ENCODE data around the gene KCNG4. TPM values are rescaled to one million over a fixed set of nuclear protein-coding genes. Genes with fewer than 3 reads are reported as not detected.

KCNG4 gene
- total RNA-seq, 2 donors from 2014 or later = not detected

DNA sequence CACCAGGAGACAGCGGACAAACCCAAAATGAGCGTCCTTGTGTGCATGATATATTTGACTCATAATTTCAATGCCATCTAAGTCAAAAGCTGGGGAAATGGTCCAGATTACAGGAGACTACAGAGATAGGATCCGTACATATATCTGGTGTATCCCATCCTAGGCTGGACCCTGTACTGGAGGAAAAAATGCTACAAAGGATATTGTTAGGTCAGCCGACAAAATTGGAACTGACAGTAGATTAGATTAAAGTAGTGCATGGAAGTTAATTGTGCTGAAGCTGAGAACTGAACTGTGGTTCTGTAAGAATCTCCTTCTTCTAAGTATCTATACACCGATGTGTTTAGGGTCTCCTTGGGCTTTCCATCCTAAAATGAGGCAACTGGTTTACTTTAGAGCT lies 24.3 kb downstream of the KCNG4 start:
- Histone ChIP-seq H3K36me3 (no peaks in the 10 kb centered on the region), H3K27ac (no peak overlapping the region), H3K4me3 (no peak overlapping the region), H3K4me1 (peaks cover 0 to 9% of the 10 kb centered on the region in 2 donors), H3K9me3 (no peaks in the 10 kb centered on the region), H3K27me3 (no peaks in the 10 kb centered on the region)
- DNase-seq (ENCODE audit: low spot score) = no peak
- TF ChIP-seq, protein P1, sequence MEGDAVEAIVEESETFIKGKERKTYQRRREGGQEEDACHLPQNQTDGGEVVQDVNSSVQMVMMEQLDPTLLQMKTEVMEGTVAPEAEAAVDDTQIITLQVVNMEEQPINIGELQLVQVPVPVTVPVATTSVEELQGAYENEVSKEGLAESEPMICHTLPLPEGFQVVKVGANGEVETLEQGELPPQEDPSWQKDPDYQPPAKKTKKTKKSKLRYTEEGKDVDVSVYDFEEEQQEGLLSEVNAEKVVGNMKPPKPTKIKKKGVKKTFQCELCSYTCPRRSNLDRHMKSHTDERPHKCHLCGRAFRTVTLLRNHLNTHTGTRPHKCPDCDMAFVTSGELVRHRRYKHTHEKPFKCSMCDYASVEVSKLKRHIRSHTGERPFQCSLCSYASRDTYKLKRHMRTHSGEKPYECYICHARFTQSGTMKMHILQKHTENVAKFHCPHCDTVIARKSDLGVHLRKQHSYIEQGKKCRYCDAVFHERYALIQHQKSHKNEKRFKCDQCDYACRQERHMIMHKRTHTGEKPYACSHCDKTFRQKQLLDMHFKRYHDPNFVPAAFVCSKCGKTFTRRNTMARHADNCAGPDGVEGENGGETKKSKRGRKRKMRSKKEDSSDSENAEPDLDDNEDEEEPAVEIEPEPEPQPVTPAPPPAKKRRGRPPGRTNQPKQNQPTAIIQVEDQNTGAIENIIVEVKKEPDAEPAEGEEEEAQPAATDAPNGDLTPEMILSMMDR (IDR thresholded peaks at IDR 0.05) = no peak

DNA sequence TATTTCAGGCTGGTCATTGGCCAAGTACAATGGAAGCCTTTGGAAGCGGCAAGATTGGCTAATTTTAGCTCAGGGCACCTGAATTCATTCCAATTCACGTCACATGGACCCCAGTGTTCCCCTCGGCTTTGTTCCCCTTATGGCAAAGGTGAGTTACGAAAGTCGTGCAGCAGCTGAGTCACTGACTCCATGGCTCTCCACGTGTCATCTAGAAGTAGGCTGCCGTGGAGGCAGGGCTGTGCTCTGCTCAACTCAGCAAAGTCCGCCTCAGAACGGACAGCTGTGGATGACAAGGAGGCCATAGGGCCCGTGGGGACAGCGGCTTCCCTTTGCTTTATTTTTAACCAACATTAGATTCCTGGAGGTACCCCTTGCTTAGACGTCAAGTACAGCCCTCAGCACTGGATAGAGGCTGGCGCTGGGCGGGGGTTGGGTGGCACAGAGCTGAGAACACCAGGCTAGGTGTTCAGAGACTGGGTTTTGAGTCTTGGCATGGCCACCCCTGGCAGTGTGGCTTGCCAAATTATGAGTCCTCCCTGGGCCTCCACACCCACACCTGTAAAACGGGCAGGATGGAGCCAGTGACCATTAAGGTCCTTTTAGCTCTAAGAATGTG lies 25.3 kb downstream of the KCNG4 start:
- Histone ChIP-seq H3K27me3 (no peaks in the 10 kb centered on the region), H3K27ac (no peak overlapping the region), H3K9me3 (no peaks in the 10 kb centered on the region), H3K4me1 (peaks cover 0 to 9% of the 10 kb centered on the region in 2 donors), H3K4me3 (no peak overlapping the region), H3K36me3 (no peaks in the 10 kb centered on the region)
- DNase-seq (ENCODE audit: low spot score) = no peak
- TF ChIP-seq, protein P1 (IDR thresholded peaks at IDR 0.05) = no peak

DNA sequence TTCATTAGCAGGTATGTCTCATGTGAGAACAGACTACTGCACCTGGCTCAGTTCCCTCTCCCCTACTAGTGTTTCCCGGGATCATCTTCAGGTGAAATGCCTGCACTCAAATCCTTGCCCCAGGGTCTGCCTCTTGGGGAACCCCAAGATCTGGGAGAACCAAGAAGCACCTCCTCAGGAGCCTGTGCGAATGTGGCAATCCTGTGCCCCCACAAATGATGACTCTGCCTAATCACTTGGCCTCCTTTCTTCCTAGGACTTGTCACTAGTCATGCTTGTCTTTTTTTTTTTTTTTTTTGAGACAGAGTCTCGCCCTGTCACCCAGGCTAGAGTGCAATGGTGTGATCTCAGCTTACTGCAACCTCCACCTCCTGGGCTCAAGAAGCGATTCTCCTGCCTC lies 27.2 kb downstream of the KCNG4 start:
- no peak for DNase-seq (ENCODE audit: low spot score)
- peaks cover 0 to 9% of the 10 kb centered on the region in 2 donors for H3K4me1 ChIP-seq
- no peak overlapping the region for H3K4me3 ChIP-seq
- H3K27me3 ChIP-seq = no peaks in the 10 kb centered on the region
- TF ChIP-seq, protein P1 (IDR thresholded peaks at IDR 0.05) = no peak
- no peaks in the 10 kb centered on the region for H3K36me3 ChIP-seq
- no peaks in the 10 kb centered on the region for H3K9me3 ChIP-seq
- H3K27ac ChIP-seq = no peak overlapping the region

DNA sequence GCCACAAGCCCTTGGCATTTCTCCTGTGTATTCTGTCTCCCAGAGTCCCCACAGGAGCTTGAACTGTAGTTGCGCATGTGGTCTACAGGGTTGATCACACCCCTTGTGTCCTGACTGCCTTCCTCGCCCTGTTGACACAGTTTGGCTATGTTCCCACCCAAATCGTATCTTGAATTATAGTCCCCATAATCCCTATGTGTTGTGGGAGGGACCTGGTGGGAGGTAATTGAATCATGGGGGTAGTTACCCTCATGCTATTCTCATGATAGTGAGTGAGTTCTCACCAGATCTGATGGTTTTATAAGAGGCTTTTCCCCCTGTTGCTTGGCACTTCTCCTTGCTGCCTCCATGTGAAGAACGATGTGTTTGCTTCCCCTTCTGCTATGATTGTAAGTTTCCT lies 27.7 kb downstream of the KCNG4 start:
- TF ChIP-seq, protein P1 (IDR thresholded peaks at IDR 0.05) = no peak
- no peak overlapping the region for H3K27ac ChIP-seq

DNA sequence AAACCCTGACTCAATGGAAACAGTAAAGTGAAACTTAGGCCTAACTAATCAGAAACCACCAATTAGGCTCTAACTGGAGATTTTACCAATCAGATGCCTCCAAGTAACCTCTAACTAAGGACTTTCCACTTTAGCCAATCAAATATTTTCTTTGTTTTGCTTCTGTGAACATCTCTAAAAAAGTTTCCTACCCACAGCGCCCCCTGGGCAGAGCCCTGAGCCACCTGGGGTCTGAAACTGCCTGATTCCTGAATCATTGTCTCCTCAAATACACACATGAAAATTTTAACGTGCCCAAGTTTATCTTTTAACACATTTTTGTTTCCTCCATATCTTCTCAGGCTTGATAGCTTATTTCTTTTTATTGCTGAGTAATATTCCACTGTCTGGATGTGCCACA lies 29.8 kb downstream of the KCNG4 start:
- Histone ChIP-seq H3K9me3 (no peaks in the 10 kb centered on the region), H3K27ac (no peak overlapping the region), H3K4me3 (no peak overlapping the region), H3K27me3 (no peaks in the 10 kb centered on the region), H3K4me1 (peaks cover 0 to 9% of the 10 kb centered on the region in 2 donors), H3K36me3 (no peaks in the 10 kb centered on the region)
- TF ChIP-seq, protein P1 (IDR thresholded peaks at IDR 0.05) = no peak
- no peak for DNase-seq (ENCODE audit: low spot score)

More for the DNA sequence above, 27.7 kb downstream of the KCNG4 start:
- Histone ChIP-seq H3K36me3 (no peaks in the 10 kb centered on the region), H3K4me1 (peaks cover 0 to 9% of the 10 kb centered on the region in 2 donors), H3K4me3 (no peak overlapping the region), H3K9me3 (no peaks in the 10 kb centered on the region), H3K27me3 (no peaks in the 10 kb centered on the region)
- DNase-seq (ENCODE audit: low spot score) = no peak

DNA sequence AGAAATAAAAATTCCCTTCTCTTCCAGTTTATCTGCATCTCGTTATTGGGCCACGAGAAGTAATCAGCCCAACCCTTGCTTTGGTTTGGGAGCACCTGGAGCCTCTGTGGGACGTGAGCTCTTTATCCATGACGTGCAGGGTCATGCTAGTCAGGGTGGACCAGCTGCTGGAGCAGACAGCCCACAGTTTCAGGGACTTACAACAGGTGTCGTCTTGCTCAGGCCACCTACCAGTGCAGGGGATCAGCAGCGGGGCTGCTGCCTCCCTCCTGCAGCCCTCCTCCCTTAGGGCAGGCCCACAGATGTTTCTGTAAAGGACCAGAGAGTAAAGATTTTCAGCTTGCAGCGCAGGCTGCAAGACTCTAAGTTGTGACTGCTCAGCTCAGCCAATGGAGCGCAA lies 31.9 kb downstream of the KCNG4 start:
- DNase-seq (ENCODE audit: low spot score) = no peak
- Histone ChIP-seq H3K9me3 (no peaks in the 10 kb centered on the region), H3K4me1 (no peaks in the 10 kb centered on the region), H3K27ac (no peak overlapping the region), H3K4me3 (no peak overlapping the region), H3K36me3 (no peaks in the 10 kb centered on the region), H3K27me3 (no peaks in the 10 kb centered on the region)
- TF ChIP-seq, protein P1 (IDR thresholded peaks at IDR 0.05) = no peak

Measured in right atrium auricular region (tissue), 2 donors.